HS-27A (cell line): ENCODE results near the gene GPR39.

Experiments used
- DNase-seq: peaks from one replicate; pipeline ENCODE4 v3.0.0-alpha.2; 2012; ENCODE audit warnings: low read depth, missing footprints

GPR39 gene

DNA sequence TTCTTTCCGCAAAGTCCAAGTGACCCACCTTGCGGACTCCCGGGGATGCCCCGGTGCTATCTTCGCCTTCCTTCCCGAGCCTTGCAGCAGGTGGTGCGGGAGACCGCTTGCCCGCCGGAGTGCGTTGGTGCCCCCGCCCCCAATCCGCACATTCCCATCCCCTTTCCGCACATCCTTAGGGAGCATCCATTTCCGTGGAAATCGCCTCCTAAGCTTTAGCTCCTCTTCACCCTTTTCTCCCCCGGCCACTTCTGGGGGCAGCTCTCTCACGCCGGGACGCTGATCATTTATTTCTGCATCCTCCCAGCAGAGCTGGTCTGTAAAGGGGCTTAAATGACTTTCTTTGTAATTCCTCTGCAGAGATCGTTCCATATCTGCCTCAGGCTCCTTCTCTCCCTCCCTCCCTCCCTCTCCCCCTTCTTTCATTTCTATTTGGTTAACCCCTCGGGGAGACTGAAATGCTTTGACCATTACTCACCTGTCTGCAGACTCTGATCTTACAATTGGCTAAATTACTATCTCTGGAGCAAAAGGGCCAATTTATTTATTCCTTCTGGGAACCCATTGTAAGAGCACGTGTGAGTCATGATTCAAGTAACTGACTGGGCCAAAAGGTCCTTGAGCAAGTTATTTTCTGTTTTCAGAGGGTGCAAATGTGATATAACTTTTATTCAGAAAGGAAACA, 254.7 kb downstream of the GPR39 start:
- DNase-seq: peak; percentile 94

DNA sequence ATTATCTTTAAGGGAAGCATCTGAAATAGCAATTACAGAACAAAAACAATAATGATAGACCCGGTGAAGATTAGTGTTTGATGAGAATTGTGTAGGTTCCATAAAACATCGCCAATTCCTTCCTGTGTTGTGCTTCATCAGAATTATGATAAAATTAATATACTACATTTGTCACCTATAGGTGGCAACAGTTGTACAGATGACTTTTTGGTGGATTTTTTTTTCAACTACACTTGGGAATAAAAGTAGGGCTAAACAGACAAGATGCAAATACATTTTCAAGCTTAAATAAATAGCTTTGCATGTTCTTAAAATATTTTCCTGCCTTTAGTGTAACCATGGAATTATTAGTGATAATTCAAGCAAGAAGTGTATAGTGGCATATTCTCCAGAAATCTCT, 260.4 kb downstream of the GPR39 start:
- no peak for DNase-seq

DNA sequence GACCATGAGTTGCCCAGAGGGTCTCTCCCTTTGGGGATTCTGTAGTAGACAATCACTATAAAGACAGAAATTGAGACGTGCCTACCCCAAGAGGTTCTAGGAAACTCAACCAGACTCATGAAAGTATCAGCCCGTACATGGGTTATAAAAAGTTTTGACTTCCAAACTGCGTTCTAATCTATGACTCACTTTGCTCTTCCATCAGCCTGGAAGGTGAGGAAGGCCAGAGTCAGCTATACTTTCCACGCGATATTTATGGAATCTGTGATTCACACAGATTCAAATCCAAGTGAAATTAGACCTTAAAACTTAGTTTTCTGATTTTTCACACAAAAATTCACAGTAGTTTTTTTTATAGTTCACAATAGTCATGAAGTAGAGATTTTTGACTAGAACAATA, 261.1 kb downstream of the GPR39 start:
- DNase-seq: peak; percentile 75

- no peak for DNase-seq
These were observed 261.9 kb downstream of the GPR39 start for GRCh38 chr2:132678483-132678882.

- DNase-seq: no peak
These were observed 263.9 kb downstream of the GPR39 start for GRCh38 chr2:132680544-132680943.

GRCh38 chr2:132681766-132682165, 265.2 kb downstream of the GPR39 start:
- DNase-seq: no peak

DNA sequence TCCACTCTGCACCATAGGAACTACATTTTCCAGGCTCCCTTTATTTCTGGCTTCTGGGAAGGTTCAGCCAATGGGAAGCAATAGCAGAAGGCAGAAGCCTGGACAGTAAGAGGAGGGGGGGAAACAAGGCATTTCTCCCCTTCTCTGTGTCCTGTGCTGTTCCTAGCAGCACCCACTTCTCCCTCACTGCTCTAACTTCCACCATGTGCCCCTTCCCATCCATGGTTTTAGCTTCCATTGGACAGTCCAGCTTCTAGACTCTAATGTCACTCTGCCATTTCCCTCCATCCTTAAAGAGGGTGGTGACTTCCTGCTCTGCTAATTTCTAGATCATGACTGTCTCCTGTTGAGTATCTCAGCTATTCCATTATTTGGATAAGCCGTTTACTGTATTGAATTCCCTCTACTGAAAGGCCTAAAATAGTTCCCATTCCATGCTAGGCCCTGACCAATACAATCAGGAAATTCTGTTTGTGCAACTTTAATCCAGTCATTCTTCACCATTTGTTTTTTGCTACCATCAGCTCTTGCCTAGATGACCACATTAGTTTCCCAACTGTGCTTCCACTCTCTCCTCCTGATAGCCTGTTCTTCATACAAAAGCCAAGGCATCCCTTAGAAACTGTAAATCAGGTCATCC, 274.2 kb downstream of the GPR39 start:
- DNase-seq: no peak

DNA sequence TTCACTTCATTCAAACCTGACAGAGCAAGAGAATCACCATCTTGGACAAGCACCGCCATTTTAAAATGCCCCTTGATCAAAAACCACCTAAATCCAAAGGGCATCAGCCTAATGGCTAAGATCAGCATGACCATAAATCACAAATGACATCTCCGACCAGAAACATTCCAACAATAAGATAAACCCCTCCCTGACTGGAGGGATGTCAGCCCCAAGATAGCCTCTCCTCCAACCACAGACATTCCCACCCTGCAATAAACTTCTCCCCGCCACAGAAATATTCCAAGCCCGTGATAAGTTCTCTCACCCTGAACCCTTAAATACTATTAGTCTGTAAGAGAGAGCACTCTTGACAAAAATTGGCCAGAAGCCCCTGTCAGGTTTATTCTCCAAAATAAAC, 275.0 kb downstream of the GPR39 start:
- DNase-seq: no peak

DNA sequence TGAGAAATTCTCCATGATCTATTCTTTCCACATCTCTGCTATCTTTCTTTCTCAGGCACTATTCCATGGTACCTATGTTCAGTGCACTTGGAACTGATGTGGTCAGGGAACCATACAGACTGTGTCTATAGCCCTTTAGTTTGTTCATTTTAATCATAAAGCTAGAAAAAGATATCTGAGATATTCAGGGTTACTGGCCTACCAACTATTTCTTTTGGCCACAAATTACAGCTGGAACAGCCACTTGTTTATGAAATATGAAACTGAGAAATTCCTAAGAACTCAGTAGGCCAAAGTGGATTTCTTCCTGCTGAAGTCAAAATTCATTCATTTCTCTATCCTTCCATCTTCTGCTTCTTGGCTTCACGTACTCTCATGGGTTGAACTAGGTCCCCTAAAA, 276.2 kb downstream of the GPR39 start:
- DNase-seq: no peak
